Keratinocyte (primary cell): ENCODE results near the gene FGF19. TPM values are rescaled to one million over a fixed set of nuclear protein-coding genes. Genes with fewer than 3 reads are reported as not detected.

Experiments
- DNase-seq: peaks from one replicate; pipeline ENCODE4 v3.0.0-alpha.2; 2011; ENCODE audit warnings: low read depth, missing footprints, low spot score
- FAIRE-seq: peaks from 2 replicates; lab custom pipeline; 2011; peaks lifted over from hg19 to GRCh38; lab: Jason Lieb, UNC
- H2AFZ ChIP-seq: 2 replicates; pipeline ENCODE4 v1.6.0; 2012; ENCODE audit warnings: low read length, control low read depth, inconsistent platforms; ENCODE audit not compliant: control insufficient read depth
- H3K27ac ChIP-seq: 2 replicates; pipeline ENCODE4 v1.5.1; 2011; ENCODE audit warnings: low read length; ENCODE audit not compliant: control insufficient read depth, insufficient read depth
- H3K27me3 ChIP-seq: 3 replicates; pipeline ENCODE4 v1.6.0; 2011; ENCODE audit warnings: low read length; ENCODE audit not compliant: control insufficient read depth, insufficient read depth; ENCODE audit errors: extremely low read depth
- H3K36me3 ChIP-seq, 2 experiments: 2 replicates in 1 of 2; 3 replicates in 1 of 2; pipeline ENCODE4 v1.5.1; 2011; ENCODE audit warnings: low read length in 2 of 2, mild to moderate bottlenecking in 1 of 2; ENCODE audit not compliant: control insufficient read depth in 2 of 2, insufficient read depth in 2 of 2; ENCODE audit errors: extremely low read depth in 1 of 2
- H3K4me1 ChIP-seq: 3 replicates; pipeline ENCODE4 v1.5.1; 2011; ENCODE audit warnings: low read length; ENCODE audit not compliant: control insufficient read depth, insufficient read depth; ENCODE audit errors: extremely low read depth
- H3K4me2 ChIP-seq: 3 replicates; pipeline ENCODE4 v1.6.0; 2011; ENCODE audit warnings: low read depth, low read length; ENCODE audit not compliant: control insufficient read depth, insufficient read depth; ENCODE audit errors: extremely low read depth
- H3K4me3 ChIP-seq, 3 experiments: fragments of 200-600 bp in 1 of 3; sonication (generic) in 1 of 3; 2 replicates in 2 of 3; 3 replicates in 1 of 3; pipeline ENCODE4 v1.5.1; 2011 to 2016; ENCODE audit warnings: low read length in 3 of 3, mild to moderate bottlenecking in 3 of 3, control low read depth in 2 of 3, inconsistent platforms in 1 of 3, low read depth in 1 of 3, mixed read lengths in 1 of 3, mixed run types in 1 of 3, moderate library complexity in 1 of 3; ENCODE audit not compliant: control insufficient read depth in 2 of 3, insufficient read depth in 2 of 3; ENCODE audit errors: extremely low read depth in 1 of 3
- H3K79me2 ChIP-seq: 2 replicates; pipeline ENCODE4 v1.6.0; 2012; ENCODE audit warnings: low read length; ENCODE audit not compliant: control insufficient read depth, insufficient read depth
- H3K9ac ChIP-seq: 3 replicates; pipeline ENCODE4 v1.6.0; 2011; ENCODE audit warnings: low read length; ENCODE audit not compliant: control insufficient read depth, insufficient read depth; ENCODE audit errors: extremely low read depth
- H3K9me1 ChIP-seq: 3 replicates; pipeline ENCODE4 v1.6.0; 2011; ENCODE audit warnings: low read length; ENCODE audit not compliant: control insufficient read depth, insufficient read depth; ENCODE audit errors: extremely low read depth
- H3K9me3 ChIP-seq: 2 replicates; pipeline ENCODE4 v1.5.1; 2012; ENCODE audit warnings: low read depth, low read length; ENCODE audit not compliant: control insufficient read depth
- H4K20me1 ChIP-seq: 3 replicates; pipeline ENCODE4 v1.6.0; 2011; ENCODE audit warnings: low read length; ENCODE audit not compliant: control insufficient read depth, insufficient read depth; ENCODE audit errors: extremely low read depth
- CTCF ChIP-seq, 3 experiments: IDR thresholded peaks in 1 of 3; conservative IDR thresholded peaks in 1 of 3; optimal IDR thresholded peaks in 1 of 3; 2 replicates in 2 of 3; 3 replicates in 1 of 3; pipeline versions ENCODE3 to v1.5.1; 2011; ENCODE audit warnings: low read length in 3 of 3, mild to moderate bottlenecking in 3 of 3, moderate library complexity in 2 of 3, control low read depth in 1 of 3, inconsistent platforms in 1 of 3; ENCODE audit not compliant: insufficient read depth in 2 of 3; ENCODE audit errors: extremely low read depth in 1 of 3
- EZH2 ChIP-seq: IDR thresholded peaks from one replicate; pipeline ENCODE4 v1.6.1; 2012; ENCODE audit warnings: inconsistent platforms, mild to moderate bottlenecking, low read length, moderate library complexity
- dilution Hi-C: fragments of 300-500 bp; cut with MboI; formaldehyde crosslinking; loops from one replicate; pipeline ENCODE4 v1.7.0; 2020; ENCODE audit warnings: low sequenced_read_pairs; ENCODE audit not compliant: extremely low pct_ligation_motif_present
- polyA minus RNA-seq, 3 experiments: library from RNA; depleted of rRNA, polyadenylated mRNA; stranded (reverse); fragments of >200 nt; gene quantifications; 1 replicate in 1 of 3; 2 replicates in 1 of 3; 3 replicates in 1 of 3; pipeline ENCODE4 v1.2.3, GENCODE V29; 2011
- polyA plus RNA-seq, 5 experiments: library from polyadenylated mRNA; depleted of rRNA in 3 of 5; stranded (reverse) in 3 of 5; stranded (forward) in 1 of 5; unstranded in 1 of 5; fragments of >200 nt; gene quantifications; 1 replicate in 1 of 5; 2 replicates in 3 of 5; 3 replicates in 1 of 5; pipeline versions ENCODE4 v1.2.1 to v1.2.3, GENCODE V29; 2011 to 2012; ENCODE audit warnings: missing spikeins in 2 of 5, low read depth in 1 of 5, low replicate concordance in 1 of 5

Gene FGF19
- polyA plus RNA-seq (0.08 to 0.12 TPM in 2 of 3 replicates, not detected in the other), polyA minus RNA-seq (not detected in 3 replicates)
- not detected for polyA plus RNA-seq (2011; ENCODE audit: low read depth)
- polyA plus RNA-seq (2011; cell fraction: cytosol; rRNA removed) = 0.05 TPM in 1 of 2 replicates, not detected in the other
- polyA plus RNA-seq (2011; cell fraction: nucleus; rRNA removed) = 0.06 TPM in 1 of 2 replicates, not detected in the other
- 0.06 TPM in 1 of 2 replicates, not detected in the other for polyA plus RNA-seq (2012; ENCODE audit: low replicate concordance)
- not detected for polyA minus RNA-seq (2011; cell fraction: cytosol; rRNA and poly(A)+ RNA removed)
- not detected in 2 replicates for polyA minus RNA-seq (2011; cell fraction: nucleus; rRNA and poly(A)+ RNA removed)

- H3K79me2 ChIP-seq = no peaks in the 10 kb centered on the region
- FAIRE-seq (no peak), DNase-seq (no peak)
- dilution Hi-C loops = no loop called here
- H3K27ac ChIP-seq = no peak within 1 kb of the TSS
- peak within 1 kb of the TSS; percentile 0 to 35 (median 2) for H3K4me3 ChIP-seq
- peak within 1 kb of the TSS; percentile 33 for H3K4me2 ChIP-seq
- no peak within 1 kb of the TSS for H2AFZ ChIP-seq
- no peak within 1 kb of the TSS for H3K9ac ChIP-seq
- H3K9me3 ChIP-seq = no peaks in the 10 kb centered on the region
- no peaks in the 10 kb centered on the region for H3K36me3 ChIP-seq
- H3K27me3 ChIP-seq = peaks cover 50% of the 10 kb centered on the region
- TF ChIP-seq EZH2 (peak; percentile 58), CTCF (optimal IDR thresholded peaks at IDR 0.05 in 1 of 3, IDR thresholded peaks at IDR 0.05 in 1 of 3, conservative IDR thresholded peaks at IDR 0.05 in 1 of 3; ENCODE audit: extremely low read depth in 1 of 3, insufficient read depth in 2 of 3, low read length in 3 of 3) (no peak)
- no peaks in the 10 kb centered on the region for H4K20me1 ChIP-seq
- no peaks in the 10 kb centered on the region for H3K9me1 ChIP-seq
- H3K4me1 ChIP-seq = peaks cover 15% of the 10 kb centered on the region
These were observed at the start of gene FGF19 for GRCh38 chr11:69703768-69704507. Gene FGF19, minus strand, starts transcription at chr11:69704022. Its CDS starts 146 bp downstream, at chr11:69703876.

- TF ChIP-seq CTCF (optimal IDR thresholded peaks at IDR 0.05 in 1 of 3, IDR thresholded peaks at IDR 0.05 in 1 of 3, conservative IDR thresholded peaks at IDR 0.05 in 1 of 3; ENCODE audit: extremely low read depth in 1 of 3, insufficient read depth in 2 of 3, low read length in 3 of 3) (no peak), EZH2 (no peak)
These were observed 49.1 kb upstream of the FGF19 start for GRCh38 chr11:69752890-69753289.

More at GRCh38 chr11:69752890-69753289, 49.1 kb upstream of the FGF19 start:
- H3K9me1 ChIP-seq = no peaks in the 10 kb centered on the region
- H3K36me3 ChIP-seq = no peaks in the 10 kb centered on the region
- no peak for DNase-seq
- H3K27me3 ChIP-seq = peaks cover 10% of the 10 kb centered on the region
- dilution Hi-C loops = no loop called here
- no peaks in the 10 kb centered on the region for H3K4me1 ChIP-seq
- H3K9me3 ChIP-seq = no peaks in the 10 kb centered on the region
- no peak overlapping the region for H2AFZ ChIP-seq
- FAIRE-seq = no peak
- H3K9ac ChIP-seq = no peak overlapping the region
- H3K4me2 ChIP-seq = no peak overlapping the region
- no peak overlapping the region for H3K27ac ChIP-seq
- H4K20me1 ChIP-seq = no peaks in the 10 kb centered on the region
- H3K4me3 ChIP-seq = no peak overlapping the region
- H3K79me2 ChIP-seq = no peaks in the 10 kb centered on the region
